Common myeloid progenitor, CD34-positive (primary cell): ENCODE results near the gene SLC6A9.
A peak's percentile ranks its signal among the peaks of the same experiment; 100 is the strongest.

ENCODE experiments used
- CTCF ChIA-PET: fragments of 350-600 bp; sonication (Branson Sonifier 250); formaldehyde crosslinking; loops from one replicate; lab custom pipeline; 2021; ENCODE audit warnings: antibody characterized with exemption; lab: Charles Lee
- POLR2A ChIA-PET: fragments of 350-600 bp; sonication (Branson Sonifier 250); formaldehyde crosslinking; loops from one replicate; lab custom pipeline; 2021; ENCODE audit warnings: antibody characterized with exemption; lab: Charles Lee
- DNase-seq, 3 donors: peaks; one replicate each; pipeline versions ENCODE4 v3.0.0 to v3.0.0-alpha.2; 2013
- H3K27ac ChIP-seq, 2 experiments: 1 replicate in 1 of 2; 2 replicates in 1 of 2; pipeline ENCODE4 v1.7.0; 2013; ENCODE audit warnings: inconsistent platforms in 2 of 2, low read length in 2 of 2, mild to moderate bottlenecking in 2 of 2, low read depth in 1 of 2, moderate library complexity in 1 of 2; ENCODE audit not compliant: severe bottlenecking in 2 of 2, insufficient read depth in 1 of 2, poor library complexity in 1 of 2
- H3K27me3 ChIP-seq, 5 experiments: replicated peaks in 2 of 5; 1 replicate in 3 of 5; 2 replicates in 2 of 5; pipeline versions ENCODE4 v1.6.1 to v1.7.0; 2013; ENCODE audit warnings: low read length in 4 of 5, mild to moderate bottlenecking in 2 of 5, moderate library complexity in 2 of 5, inconsistent platforms in 1 of 5; ENCODE audit not compliant: insufficient read depth in 5 of 5, control insufficient read depth in 4 of 5
- H3K36me3 ChIP-seq, 4 experiments: 1 replicate in 2 of 4; 2 replicates in 2 of 4; pipeline versions ENCODE4 v1.6.1 to v1.7.0; 2013; ENCODE audit warnings: low read length in 3 of 4, control low read depth in 1 of 4, mild to moderate bottlenecking in 1 of 4; ENCODE audit not compliant: control insufficient read depth in 4 of 4, insufficient read depth in 4 of 4
- H3K4me1 ChIP-seq, 4 experiments: 1 replicate in 3 of 4; 2 replicates in 1 of 4; pipeline versions ENCODE4 v1.6.1 to v1.7.1; 2013; ENCODE audit warnings: low read length in 3 of 4, mild to moderate bottlenecking in 3 of 4, control low read depth in 1 of 4, inconsistent platforms in 1 of 4, moderate library complexity in 1 of 4; ENCODE audit not compliant: control insufficient read depth in 4 of 4, insufficient read depth in 4 of 4; ENCODE audit errors: control extremely low read depth in 1 of 4
- H3K4me3 ChIP-seq, 7 experiments: 1 replicate in 4 of 7; 2 replicates in 3 of 7; pipeline versions ENCODE4 v1.5.1 to v1.7.0; 2013; ENCODE audit warnings: mild to moderate bottlenecking in 7 of 7, low read length in 6 of 7, moderate library complexity in 6 of 7, inconsistent platforms in 2 of 7, low read depth in 2 of 7, control low read depth in 1 of 7; ENCODE audit not compliant: insufficient read depth in 4 of 7, control insufficient read depth in 1 of 7; ENCODE audit errors: extremely low read depth in 1 of 7
- H3K9me3 ChIP-seq, 5 experiments: 1 replicate in 4 of 5; 2 replicates in 1 of 5; pipeline versions ENCODE4 v1.6.1 to v1.7.1; 2013; ENCODE audit warnings: low read length in 4 of 5, mild to moderate bottlenecking in 2 of 5, inconsistent platforms in 1 of 5, low read depth in 1 of 5, moderate library complexity in 1 of 5; ENCODE audit not compliant: control insufficient read depth in 4 of 5, insufficient read depth in 2 of 5; ENCODE audit errors: control extremely low read depth in 1 of 5
- WGBS: methylation state at CpG from one replicate; pipeline ENCODE4 v1.1.5; 2013; ENCODE audit not compliant: insufficient coverage; 5-methylcytosine and 5-hydroxymethylcytosine counted together

The SLC6A9 gene

DNA sequence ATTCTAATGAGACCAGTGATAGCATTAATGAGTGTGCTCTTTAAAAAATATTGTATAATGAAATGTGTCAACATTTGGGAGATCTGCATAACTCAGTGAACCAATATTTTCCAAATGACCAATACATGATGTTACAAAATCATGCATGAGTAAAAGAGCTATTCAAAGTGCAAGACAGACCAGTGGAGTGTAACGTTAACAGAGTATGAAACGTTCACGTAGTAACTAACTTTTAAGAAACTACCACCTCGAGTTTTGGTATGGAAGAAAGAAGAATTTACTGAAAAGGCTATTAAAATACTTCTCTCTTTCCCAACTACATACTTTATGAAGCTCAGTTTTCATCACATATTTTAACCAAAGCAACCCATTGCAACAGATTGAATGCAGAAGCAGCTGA, 9.6 kb upstream of the SLC6A9 start:
- H3K36me3 ChIP-seq, result no peaks in the 10 kb centered on the region
- ChIA-PET CTCF (interaction anchor here (1.9 to 10.9 kb wide), 3 partner anchors 10 to 106 kb away, joined by 4 to 93 read pairs (median 7); partner anchors contain the start of gene SLC6A9), POLR2A (interaction anchor here (0.7 kb wide), 1 partner anchor 28 kb away, joined by 3 read pairs; no protein-coding TSS in a partner anchor)
- no peak for DNase-seq
- H3K27me3 ChIP-seq, result no peaks in the 10 kb centered on the region
- H3K4me3 ChIP-seq, result no peak overlapping the region
- H3K9me3 ChIP-seq, result no peaks in the 10 kb centered on the region
- no peak overlapping the region for H3K27ac ChIP-seq
- H3K4me1 ChIP-seq, result peaks cover 0 to 33% (median 7%) of the 10 kb centered on the region in 4 experiments
- 60% methylated on average over 1 of the region's 4 CpGs for WGBS

DNA sequence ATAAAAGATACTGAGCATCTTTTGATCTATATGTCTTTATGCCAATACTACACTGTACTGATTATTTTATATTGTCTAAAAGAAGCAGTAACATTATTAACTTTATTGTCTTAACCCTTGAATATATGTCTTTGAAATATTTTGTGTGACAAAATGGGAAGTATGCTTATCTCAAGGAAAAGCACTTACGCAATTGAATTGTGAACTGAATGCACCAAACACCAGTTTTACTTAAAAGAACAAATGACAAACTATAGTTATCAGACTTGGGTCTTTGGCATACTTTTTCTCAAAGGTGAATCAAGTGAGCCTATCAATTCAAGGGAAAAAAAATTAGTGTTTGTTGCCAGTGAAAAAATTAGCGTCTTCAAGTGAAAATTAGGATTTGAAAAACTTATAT, 9.2 kb upstream of the SLC6A9 start:
- ChIA-PET CTCF (interaction anchor here (1.9 to 10.9 kb wide), 3 partner anchors 9 to 106 kb away, joined by 4 to 93 read pairs (median 7); partner anchors contain the start of gene SLC6A9), POLR2A (no interaction called here)
- H3K36me3 ChIP-seq, result no peaks in the 10 kb centered on the region
- no peaks in the 10 kb centered on the region for H3K27me3 ChIP-seq
- whole genome bisulfite sequencing, result 40% methylated on average over 1 of the region's 2 CpGs
- peaks cover 0 to 37% (median 7%) of the 10 kb centered on the region in 4 experiments for H3K4me1 ChIP-seq
- H3K9me3 ChIP-seq, result no peaks in the 10 kb centered on the region
- no peak overlapping the region for H3K4me3 ChIP-seq
- H3K27ac ChIP-seq, result no peak overlapping the region
- peak; percentile 29 to 46 (median 33) for DNase-seq

DNA sequence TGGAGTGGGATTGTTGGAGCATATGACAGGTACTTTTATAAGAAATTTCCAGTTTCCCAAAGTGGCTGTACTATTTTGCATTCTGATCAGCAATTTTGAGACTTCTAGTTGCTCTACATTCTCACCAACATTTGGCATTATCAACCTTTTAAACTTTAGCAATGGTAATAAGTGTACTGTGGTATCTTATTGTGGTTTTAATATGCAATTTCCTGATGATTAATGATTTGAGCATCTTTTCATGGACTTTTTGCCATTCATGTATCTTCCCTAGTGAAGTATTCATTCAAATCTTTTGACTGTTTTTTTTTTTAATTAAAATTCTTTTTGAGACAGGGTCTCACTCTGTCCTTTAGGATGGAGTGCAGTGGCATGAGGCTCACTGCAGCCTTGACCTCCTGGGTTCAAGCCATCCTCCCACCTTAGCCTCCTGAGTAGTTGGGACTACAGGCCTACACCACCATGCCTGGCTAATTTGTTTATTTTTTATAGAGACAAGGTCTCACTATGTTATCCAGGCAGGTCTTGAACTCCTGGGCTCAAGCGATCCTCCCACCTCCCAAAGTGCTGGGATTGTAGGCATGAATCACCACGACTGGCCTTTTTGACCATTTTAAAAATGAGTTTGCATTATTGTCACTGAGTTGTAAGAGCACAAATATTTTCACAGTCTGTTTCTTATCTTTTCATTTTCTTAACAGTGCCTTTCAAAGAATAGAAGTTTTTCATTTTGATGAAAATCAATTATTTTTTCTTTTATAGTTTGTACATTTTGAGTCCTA, 7.8 kb upstream of the SLC6A9 start:
- H3K9me3 ChIP-seq, result no peaks in the 10 kb centered on the region
- ChIA-PET CTCF (interaction anchor here (0.9 kb wide), 1 partner anchor 9 kb away, joined by 4 read pairs; no protein-coding TSS in a partner anchor), POLR2A (no interaction called here)
- no peaks in the 10 kb centered on the region for H3K27me3 ChIP-seq
- peaks cover 0 to 36% (median 6%) of the 10 kb centered on the region in 4 experiments for H3K4me1 ChIP-seq
- H3K4me3 ChIP-seq, result no peak overlapping the region
- H3K27ac ChIP-seq, result no peak overlapping the region
- no CpG with 5 or more reads among the region's 2 CpGs for WGBS
- no peak for DNase-seq
- no peaks in the 10 kb centered on the region for H3K36me3 ChIP-seq

DNA sequence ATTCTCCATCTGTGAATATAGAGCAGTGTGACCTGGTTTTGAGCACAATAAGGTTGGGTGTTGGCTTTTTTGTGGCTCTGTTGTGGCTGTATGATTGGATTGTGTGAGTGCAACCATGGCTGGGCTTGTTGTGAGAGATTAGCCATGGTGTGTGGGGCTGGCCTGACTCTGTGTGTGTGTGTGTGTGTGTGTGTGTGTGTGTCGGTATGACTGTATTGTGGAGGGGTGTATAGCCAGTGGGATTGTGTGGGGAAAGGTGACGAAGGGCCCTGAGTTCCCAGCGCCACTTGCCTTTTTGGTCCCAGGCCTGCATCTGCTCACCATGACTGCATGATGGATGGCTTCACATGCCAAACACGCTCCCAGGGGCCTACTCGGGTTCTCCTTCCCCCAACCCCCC, 5.9 kb upstream of the SLC6A9 start:
- H3K4me3 ChIP-seq, result no peak overlapping the region
- H3K9me3 ChIP-seq, result no peaks in the 10 kb centered on the region
- H3K4me1 ChIP-seq, result peaks cover 0 to 39% (median 2%) of the 10 kb centered on the region in 4 experiments
- DNase-seq, result peak in 2 of 3 donors; percentile 24 to 50
- POLR2A ChIA-PET, result interaction anchor here (1.0 kb wide), 1 partner anchor 10 kb away, joined by 3 read pairs; no protein-coding TSS in a partner anchor
- no peak overlapping the region for H3K27ac ChIP-seq
- CTCF ChIA-PET, result interaction anchor here (0.8 to 5.6 kb wide), 14 partner anchors 10 to 507 kb away, joined by 3 to 89 read pairs (median 6); no protein-coding TSS in a partner anchor
- H3K27me3 ChIP-seq, result no peaks in the 10 kb centered on the region
- H3K36me3 ChIP-seq, result no peaks in the 10 kb centered on the region
- no CpG with 5 or more reads among the region's 5 CpGs for WGBS

DNA sequence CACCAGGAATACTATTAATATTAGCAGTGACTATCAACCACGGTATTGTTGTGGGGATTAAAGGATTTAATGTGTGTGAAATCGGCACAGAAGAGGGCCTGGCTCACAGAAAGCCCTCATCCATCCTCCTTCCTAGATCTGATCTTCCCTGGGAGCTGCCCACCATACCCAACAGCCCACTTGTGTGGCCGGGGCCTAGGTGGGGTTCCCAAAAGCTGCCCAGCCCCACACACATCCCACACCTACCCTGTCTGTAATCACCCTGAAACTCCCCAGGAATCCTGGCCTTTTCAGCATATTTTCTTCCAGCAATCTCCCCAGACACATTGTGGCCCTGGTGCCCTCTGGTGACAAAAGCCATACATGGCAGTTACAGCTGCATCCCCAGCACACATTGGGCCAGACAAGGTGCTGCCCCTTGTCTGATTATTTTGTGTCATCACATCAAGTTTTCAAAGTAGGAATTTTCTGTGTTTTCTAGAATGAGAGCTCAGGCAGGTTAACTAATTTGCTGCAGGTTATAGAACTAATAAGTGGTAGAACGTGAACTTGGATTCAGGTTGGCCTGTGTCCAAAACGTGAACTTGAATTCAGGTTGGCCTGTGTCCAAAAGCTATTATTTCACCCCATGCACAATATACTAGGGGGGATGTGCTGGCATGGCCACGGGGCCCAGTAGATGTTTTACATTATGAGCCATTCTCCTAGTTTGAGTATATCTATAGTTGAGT, 5.3 kb upstream of the SLC6A9 start:
- peaks cover 0 to 2% (median 0%) of the 10 kb centered on the region in 5 experiments for H3K27me3 ChIP-seq
- POLR2A ChIA-PET, result interaction anchor here (1.0 kb wide), 1 partner anchor 11 kb away, joined by 3 read pairs; no protein-coding TSS in a partner anchor
- WGBS, result no CpG with 5 or more reads among the region's 6 CpGs
- H3K27ac ChIP-seq, result peak overlapping the region in 1 of 2 experiments; percentile 11
- DNase-seq, result peak; percentile 68 to 86 (median 86)
- CTCF ChIA-PET, result interaction anchor here (0.8 to 5.6 kb wide), 24 partner anchors 11 to 507 kb away, joined by 3 to 89 read pairs (median 4); no protein-coding TSS in a partner anchor
- H3K4me3 ChIP-seq, result no peak overlapping the region
- H3K9me3 ChIP-seq, result no peaks in the 10 kb centered on the region
- peaks cover 0 to 41% (median 2%) of the 10 kb centered on the region in 4 experiments for H3K4me1 ChIP-seq
- H3K36me3 ChIP-seq, result no peaks in the 10 kb centered on the region

DNA sequence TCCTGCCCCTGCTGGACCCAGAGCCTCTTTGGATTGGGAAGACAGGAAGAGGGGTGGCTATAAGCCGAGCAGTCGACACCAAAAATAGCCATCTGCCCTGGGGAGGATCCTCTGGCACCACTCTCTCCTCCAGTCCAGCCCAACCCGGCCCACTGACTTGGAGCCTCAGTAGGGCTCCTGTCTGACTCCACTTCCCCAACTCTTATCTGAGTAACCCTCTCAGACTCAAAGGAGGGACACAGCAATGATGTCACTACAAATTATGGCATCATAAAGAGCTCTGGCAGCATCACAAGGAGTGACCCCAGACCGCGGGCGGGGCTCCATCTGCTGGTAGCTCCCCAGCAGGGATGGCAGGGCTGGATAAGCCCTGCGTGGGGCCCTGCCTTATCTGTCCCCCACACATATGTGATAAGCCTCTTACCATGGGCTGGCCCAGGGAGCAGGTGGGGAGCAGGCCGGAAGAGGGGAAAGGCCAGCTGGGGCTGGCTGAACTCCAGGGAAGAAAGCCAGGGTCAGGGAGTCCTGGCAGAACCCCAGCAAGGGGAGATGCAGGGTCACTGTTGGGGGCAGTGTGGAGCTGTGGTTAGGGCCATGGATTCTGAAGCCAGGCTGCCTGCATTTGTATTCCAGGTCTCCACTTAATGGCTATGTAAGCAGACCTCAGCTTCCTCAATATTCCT, 4.6 kb upstream of the SLC6A9 start:
- Histone ChIP-seq H3K27me3 (peaks cover 0 to 9% (median 0%) of the 10 kb centered on the region in 5 experiments), H3K9me3 (no peaks in the 10 kb centered on the region), H3K27ac (no peak overlapping the region), H3K36me3 (no peaks in the 10 kb centered on the region), H3K4me3 (no peak overlapping the region), H3K4me1 (peaks cover 0 to 44% (median 9%) of the 10 kb centered on the region in 4 experiments)
- peak; percentile 74 to 89 (median 80) for DNase-seq
- POLR2A ChIA-PET, result interaction anchor here (1.0 kb wide), 1 partner anchor 12 kb away, joined by 3 read pairs; no protein-coding TSS in a partner anchor
- CTCF ChIA-PET, result interaction anchor here (0.8 to 5.6 kb wide), 22 partner anchors 10 to 506 kb away, joined by 3 to 89 read pairs (median 5); no protein-coding TSS in a partner anchor
- 57% methylated on average over 7 of the region's 8 CpGs for WGBS
